Stomach (tissue), 9 donors: ENCODE measurements around the gene FCGR2B. TPM values are rescaled to one million over a fixed set of nuclear protein-coding genes. Genes with fewer than 3 reads are reported as not detected.

Experiments
- DNase-seq, 2 donors: peaks; one replicate each; pipeline versions ENCODE4 v3.0.0 to v3.0.0-alpha.2; 2013 to 2019
- H3K27ac ChIP-seq, 5 donors: fragments of 200-600 bp in 4 of 5; sonication (generic) in 4 of 5; one replicate each; pipeline ENCODE4 v1.5.1; 2013 to 2019; ENCODE audit warnings: mild to moderate bottlenecking in 1 of 5, moderate library complexity in 1 of 5
- H3K27me3 ChIP-seq, 3 donors: fragments of 200-600 bp; sonication (generic); one replicate each; pipeline ENCODE4 v1.5.1; 2017 to 2019; ENCODE audit warnings: mixed run types in 1 of 3
- H3K36me3 ChIP-seq, 4 donors: fragments of 200-600 bp; sonication (generic); 1 replicate in 3 of 4; 2 replicates in 1 of 4; pipeline ENCODE4 v1.5.1; 2016 to 2019
- H3K4me1 ChIP-seq, 4 donors: fragments of 200-600 bp; sonication (generic); one replicate each; pipeline ENCODE4 v1.5.1; 2016 to 2019
- H3K4me3 ChIP-seq, 4 donors: fragments of 200-600 bp; sonication (generic) in 3 of 4; one replicate each; pipeline ENCODE4 v1.5.1; 2016 to 2019; ENCODE audit warnings: mild to moderate bottlenecking in 1 of 4
- H3K9me3 ChIP-seq, 4 donors: fragments of 200-600 bp; sonication (generic); one replicate each; pipeline ENCODE4 v1.5.1; 2016 to 2019
- CTCF ChIP-seq, 7 experiments: fragments of 450-650 bp in 4 of 7; fragments of 200-600 bp in 3 of 7; sonication (generic) in 3 of 7; IDR thresholded peaks; one replicate each; pipeline ENCODE4 v1.5.1; 2016 to 2019; ENCODE audit warnings: antibody characterized with exemption in 7 of 7, control low read depth in 2 of 7, mild to moderate bottlenecking in 1 of 7
- EP300 ChIP-seq: sonication (generic); formaldehyde crosslinking; IDR thresholded peaks from one replicate; pipeline ENCODE4 v1.6.1; 2017; ENCODE audit warnings: antibody characterized with exemption
- POLR2A ChIP-seq, 4 donors: fragments of 450-650 bp; IDR thresholded peaks; one replicate each; pipeline ENCODE4 v1.6.1; 2016; ENCODE audit warnings: antibody characterized with exemption in 4 of 4, control low read depth in 2 of 4, mild to moderate bottlenecking in 1 of 4, moderate library complexity in 1 of 4
- POLR2AphosphoS5 ChIP-seq, 3 donors: sonication (generic); formaldehyde crosslinking; IDR thresholded peaks; one replicate each; pipeline ENCODE4 v1.6.1; 2016; ENCODE audit warnings: antibody characterized with exemption in 3 of 3
- WGBS, 5 donors: extraction: QIAGEN DNeasy Blood & Tissue Kit in 3 of 5; methylation state at CpG; one replicate each; pipeline versions ENCODE4 v1.1.5 to v1.1.7; 2013 to 2018; 5-methylcytosine and 5-hydroxymethylcytosine counted together
- intact Hi-C: fragments of 100-400 bp; cut with DNase I; formaldehyde crosslinking; loops from one replicate; pipeline ENCODE4 v1.15.1; 2023; ENCODE audit warnings: low total_unique reads
- polyA plus RNA-seq, 3 donors: library from polyadenylated mRNA; stranded (reverse); fragments of 200-250 nt; gene quantifications; one replicate each; pipeline ENCODE4 v1.2.3, GENCODE V29; 2013
- total RNA-seq, 5 donors: library from RNA; depleted of rRNA; stranded (reverse); fragments of >200 nt; gene quantifications; one replicate each; pipeline versions ENCODE4 v1.1.0 to v1.2.3, GENCODE V29; 2014 to 2016
- donor health status: healthy with polysubstance abuse.
- donor health status: Bipolar disorder and iron deficiency.
- donor health status: healthy.

FCGR2B gene
- total and polyA plus RNA-seq, 8 donors, result 0.58 to 16.9 (median 2.1) TPM

GRCh38 chr1:161709373-161709772, 46.4 kb downstream of the FCGR2B start:
- Histone ChIP-seq H3K36me3 (no peaks in the 10 kb centered on the region), H3K4me3 (no peak overlapping the region), H3K4me1 (no peaks in the 10 kb centered on the region), H3K27me3 (peaks cover 0 to 27% (median 0%) of the 10 kb centered on the region in 3 donors), H3K9me3 (no peaks in the 10 kb centered on the region), H3K27ac (no peak overlapping the region)
- DNase-seq, result no peak
- 68 to 80% (median 73%) methylated on average over 4 of the region's 4 CpGs for WGBS, 5 donors
- TF ChIP-seq CTCF (IDR thresholded peaks at IDR 0.05), result no peak
- intact Hi-C loops, result no loop called here

GRCh38 chr1:161710560-161710959, 47.6 kb downstream of the FCGR2B start:
- Histone ChIP-seq H3K27ac (no peak overlapping the region), H3K9me3 (no peaks in the 10 kb centered on the region), H3K4me1 (no peaks in the 10 kb centered on the region), H3K4me3 (no peak overlapping the region), H3K36me3 (no peaks in the 10 kb centered on the region), H3K27me3 (peaks cover 0 to 37% (median 0%) of the 10 kb centered on the region in 3 donors)
- TF ChIP-seq POLR2AphosphoS5 (IDR thresholded peaks at IDR 0.05) (no peak), POLR2A (IDR thresholded peaks at IDR 0.05) (no peak), CTCF (IDR thresholded peaks at IDR 0.05) (no peak), EP300 (no peak)
- intact Hi-C loops, result no loop called here
- 72 to 87% (median 78%) methylated on average over 4 of the region's 4 CpGs for WGBS, 5 donors
- DNase-seq, result no peak

GRCh38 chr1:161718559-161719324, 55.8 kb downstream of the FCGR2B start:
- intact Hi-C loops, result no loop called here

GRCh38 chr1:161719325-161719611, 56.3 kb downstream of the FCGR2B start:
- 94 to 100% (median 95%) methylated on average over 1 of the region's 1 CpG for WGBS, 5 donors
- Histone ChIP-seq H3K9me3 (no peaks in the 10 kb centered on the region), H3K4me1 (no peaks in the 10 kb centered on the region), H3K36me3 (no peaks in the 10 kb centered on the region), H3K4me3 (no peak overlapping the region), H3K27me3 (peaks cover 0 to 56% (median 0%) of the 10 kb centered on the region in 3 donors), H3K27ac (no peak overlapping the region)
- no peak for TF ChIP-seq POLR2A (IDR thresholded peaks at IDR 0.05)
- no peak for TF ChIP-seq POLR2AphosphoS5 (IDR thresholded peaks at IDR 0.05)
- TF ChIP-seq EP300, result no peak
- intact Hi-C loops, result no loop called here
- DNase-seq, result no peak

More at GRCh38 chr1:161718559-161719324, 55.8 kb downstream of the FCGR2B start:
- H3K4me3 ChIP-seq, result no peak overlapping the region
- no peaks in the 10 kb centered on the region for H3K4me1 ChIP-seq
- TF ChIP-seq EP300 (no peak), POLR2AphosphoS5 (IDR thresholded peaks at IDR 0.05) (no peak), POLR2A (IDR thresholded peaks at IDR 0.05) (no peak), CTCF (IDR thresholded peaks at IDR 0.05) (no peak)
- 66 to 73% (median 69%) methylated on average over 8 of the region's 8 CpGs for WGBS, 5 donors
- H3K36me3 ChIP-seq, result no peaks in the 10 kb centered on the region
- no peak overlapping the region for H3K27ac ChIP-seq
- DNase-seq, result no peak
- peaks cover 0 to 58% (median 0%) of the 10 kb centered on the region in 3 donors for H3K27me3 ChIP-seq
- no peaks in the 10 kb centered on the region for H3K9me3 ChIP-seq

- no peak overlapping the region for H3K27ac ChIP-seq
- H3K36me3 ChIP-seq, result no peaks in the 10 kb centered on the region
- H3K4me1 ChIP-seq, result peaks cover under 1 to 4% (median 1%) of the 10 kb centered on the region in 4 donors
- TF ChIP-seq POLR2A (IDR thresholded peaks at IDR 0.05), result no peak
- no peak for TF ChIP-seq POLR2AphosphoS5 (IDR thresholded peaks at IDR 0.05)
- no peak for TF ChIP-seq EP300
- TF ChIP-seq CTCF (IDR thresholded peaks at IDR 0.05), result no peak
- 78 to 90% (median 82%) methylated on average over 1 of the region's 1 CpG for WGBS, 5 donors
- no peak for DNase-seq
- H3K4me3 ChIP-seq, result no peak overlapping the region
- no peaks in the 10 kb centered on the region for H3K9me3 ChIP-seq
- H3K27me3 ChIP-seq, result peaks cover 0 to 59% (median 0%) of the 10 kb centered on the region in 3 donors
- intact Hi-C loops, result no loop called here
These were observed 57.5 kb downstream of the FCGR2B start for GRCh38 chr1:161720422-161720821.
